GM18502 (cell line): ENCODE results near the gene OIP5.
"Not testable (repeated sequence)": the region's sequence is repeated elsewhere in the genome, so short reads cannot be mapped to it uniquely, and the experiment has no call there.

Source experiments
- ATAC-seq: cut with Tn5 transposase; IDR thresholded peaks from one replicate; pipeline ENCODE4 v1.9.1; 2021; ENCODE audit warnings: mild to moderate bottlenecking; ENCODE audit not compliant: unreplicated experiment, poor library complexity

The OIP5 gene

DNA sequence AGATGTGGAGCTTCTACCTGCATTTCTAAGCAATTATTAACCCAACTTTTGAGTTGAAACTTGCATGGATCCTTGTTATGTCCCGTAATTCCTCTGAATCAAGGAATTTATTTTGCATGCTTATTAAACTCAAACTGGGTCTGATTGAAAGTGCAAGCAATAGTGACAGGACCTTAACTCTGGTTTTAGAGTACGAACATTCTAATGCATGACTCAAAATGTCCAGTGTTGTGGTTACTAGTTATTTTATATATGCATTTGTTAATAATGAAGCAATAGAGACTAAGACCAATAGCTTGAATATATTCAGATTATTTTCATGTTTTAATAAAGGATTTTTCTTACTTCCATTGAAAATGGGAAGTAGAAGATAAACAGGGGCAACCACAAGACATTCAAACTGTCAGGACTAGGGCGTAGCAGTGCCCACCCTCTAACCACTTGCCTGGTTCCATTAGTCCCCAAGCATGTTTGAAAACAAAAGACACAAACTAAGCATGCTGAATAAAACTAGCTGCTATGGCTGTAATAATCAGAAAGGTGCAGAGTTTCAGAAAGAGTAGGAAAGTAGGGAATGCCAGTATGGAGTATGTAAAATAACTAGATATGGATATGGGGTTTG lies 28.1 kb downstream of the OIP5 start:
- no peak for ATAC-seq

DNA sequence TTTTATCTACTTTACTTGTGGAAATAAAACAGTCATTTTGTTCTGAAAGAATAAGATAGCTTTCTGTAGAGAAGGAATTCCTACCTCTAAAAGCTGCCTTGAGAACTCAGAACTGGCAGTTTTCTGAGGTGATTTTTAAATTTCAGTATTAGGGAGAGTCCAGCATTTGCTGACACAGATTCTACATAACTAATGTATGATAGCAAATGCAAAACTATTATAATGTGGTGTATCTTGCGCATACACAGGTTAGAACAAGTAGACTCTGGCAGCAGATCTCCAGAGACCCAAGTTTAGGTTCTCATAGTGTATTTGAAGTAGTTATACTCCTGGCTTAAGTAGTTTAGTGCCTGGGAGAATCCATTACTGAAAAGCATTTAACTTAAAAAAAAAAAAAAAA lies 30.8 kb downstream of the OIP5 start:
- ATAC-seq = no peak

DNA sequence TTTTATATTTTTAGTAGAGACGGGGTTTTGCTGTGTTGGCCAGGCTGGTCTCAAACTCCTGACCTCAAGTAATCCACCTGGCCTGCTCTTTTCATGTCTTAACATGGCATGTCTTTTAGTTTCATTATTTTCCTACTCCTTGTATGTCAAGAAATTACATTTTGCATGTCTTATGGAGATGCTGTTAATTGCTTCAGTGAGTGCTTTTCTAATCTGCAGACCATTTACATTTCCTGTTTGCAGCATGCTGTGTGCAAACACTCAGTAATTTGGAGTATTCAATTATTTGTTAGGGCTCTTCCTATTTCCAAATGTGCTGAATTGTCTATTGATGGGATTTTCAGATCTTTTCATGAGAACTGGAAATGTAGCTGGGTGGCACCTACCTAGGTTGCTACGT lies 31.3 kb downstream of the OIP5 start:
- ATAC-seq = not testable (repeated sequence)

DNA sequence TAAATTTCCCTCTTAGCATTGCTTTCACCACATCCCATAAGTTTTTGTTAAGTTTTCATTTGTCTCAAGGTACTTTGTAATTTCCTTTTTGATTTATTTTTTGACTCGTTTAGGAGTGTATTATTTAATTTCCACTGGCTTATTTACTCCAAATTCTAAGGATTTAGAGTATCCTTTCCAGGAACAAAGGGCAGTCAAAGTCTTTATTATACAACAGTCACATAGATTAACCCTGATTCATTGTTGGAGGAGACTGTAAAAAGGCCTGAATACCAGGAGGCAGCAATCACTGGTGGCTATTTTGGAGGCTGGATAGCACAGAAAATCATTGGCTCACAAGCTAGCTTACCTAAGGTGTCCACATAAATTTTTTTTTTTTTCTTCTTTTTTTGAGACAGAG lies 39.9 kb downstream of the OIP5 start:
- ATAC-seq = no peak

DNA sequence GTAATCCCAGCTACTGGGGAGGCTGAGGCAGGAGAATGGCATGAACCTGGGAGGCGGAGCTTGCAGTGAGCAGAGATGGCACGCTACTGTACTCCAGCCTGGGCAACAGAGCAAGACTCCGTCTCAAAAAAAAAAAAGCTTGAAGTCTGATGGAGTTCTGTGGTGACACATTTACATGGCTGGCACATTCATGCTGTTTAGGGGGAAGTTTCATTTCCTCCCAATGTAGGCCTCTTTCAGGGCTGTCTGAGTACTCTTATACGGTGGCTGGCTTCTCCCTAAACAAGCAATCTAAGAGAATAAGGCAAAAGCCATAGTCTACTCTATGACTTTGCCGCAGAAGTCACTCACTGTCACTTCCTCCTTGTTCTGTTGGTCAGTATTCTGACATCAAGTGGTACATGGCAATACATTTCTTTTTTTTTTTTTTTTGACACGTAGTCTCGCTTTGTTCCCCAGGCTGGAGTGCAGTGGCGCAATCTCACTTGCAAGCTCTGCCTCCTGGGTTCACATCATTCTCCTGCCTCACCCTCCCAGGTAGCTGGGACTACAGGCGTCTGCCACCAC lies 41.2 kb downstream of the OIP5 start:
- peak; percentile 82 for ATAC-seq

DNA sequence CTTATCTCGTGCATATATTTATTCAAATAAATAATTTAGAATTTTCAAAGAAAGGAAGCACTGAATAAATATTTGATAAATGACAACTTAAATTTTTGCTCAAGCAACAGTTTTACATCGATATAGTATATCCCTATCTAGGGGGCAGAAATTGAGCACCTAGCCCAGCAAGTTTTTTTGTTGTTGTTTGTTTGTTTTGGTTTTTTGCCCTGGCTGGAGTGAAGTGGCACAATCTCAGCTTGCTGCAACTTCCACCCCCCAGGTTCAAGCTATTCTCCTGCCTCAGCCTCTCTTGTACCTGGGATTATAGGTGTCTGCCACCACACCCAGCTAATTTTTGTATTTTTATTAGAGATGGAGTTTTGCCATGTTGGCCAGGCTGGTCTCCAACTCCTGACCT lies 42.4 kb downstream of the OIP5 start:
- no peak for ATAC-seq

DNA sequence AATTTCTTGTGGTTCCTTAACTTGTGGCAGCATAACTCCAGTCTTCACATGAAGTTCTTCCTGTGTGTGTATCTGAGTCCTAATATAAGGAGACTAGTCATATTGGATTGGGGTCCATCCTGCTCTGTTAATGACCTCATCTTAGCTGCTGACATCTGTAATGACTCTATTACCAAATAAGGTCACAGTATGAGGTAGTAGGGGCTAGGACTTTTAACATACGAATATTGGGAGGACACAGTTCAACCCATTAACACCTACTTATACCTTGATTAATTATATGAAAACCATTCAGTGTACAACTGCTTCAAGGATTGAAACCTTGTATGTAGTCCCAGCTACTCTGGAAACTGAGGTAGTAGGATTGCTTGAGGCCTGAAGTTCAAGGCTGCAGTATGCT lies 43.9 kb downstream of the OIP5 start:
- ATAC-seq = no peak

DNA sequence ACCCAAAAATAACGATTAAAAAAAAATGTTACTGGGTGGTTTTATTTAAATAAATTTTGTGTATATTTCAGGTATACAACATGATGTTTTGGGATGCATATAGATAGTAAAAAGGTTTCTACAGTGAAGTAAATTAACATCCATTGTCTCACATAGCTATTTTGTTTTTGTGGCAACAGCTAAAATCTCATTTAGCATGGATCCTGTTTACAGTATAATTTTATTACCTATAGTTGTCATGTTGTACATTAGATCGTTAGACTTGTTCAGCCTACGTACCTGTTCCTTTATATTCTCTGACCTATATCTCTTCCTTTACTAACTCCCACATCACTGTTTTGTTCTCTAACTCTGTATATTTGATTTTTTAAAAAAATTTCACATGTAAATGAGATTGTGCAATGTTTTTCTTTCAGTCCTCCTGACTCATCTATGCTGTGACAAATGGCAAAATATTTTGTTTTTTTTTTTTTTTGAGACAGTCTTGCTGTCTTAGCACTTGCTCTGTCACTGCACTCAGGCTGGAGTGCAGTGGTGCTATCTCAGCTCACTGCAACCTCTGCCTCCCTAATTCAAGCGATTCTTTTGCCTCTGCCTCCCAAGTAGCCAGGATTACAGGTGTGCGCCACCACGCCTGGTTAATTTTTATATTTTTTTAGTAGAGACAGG lies 45.6 kb downstream of the OIP5 start:
- no peak for ATAC-seq

DNA sequence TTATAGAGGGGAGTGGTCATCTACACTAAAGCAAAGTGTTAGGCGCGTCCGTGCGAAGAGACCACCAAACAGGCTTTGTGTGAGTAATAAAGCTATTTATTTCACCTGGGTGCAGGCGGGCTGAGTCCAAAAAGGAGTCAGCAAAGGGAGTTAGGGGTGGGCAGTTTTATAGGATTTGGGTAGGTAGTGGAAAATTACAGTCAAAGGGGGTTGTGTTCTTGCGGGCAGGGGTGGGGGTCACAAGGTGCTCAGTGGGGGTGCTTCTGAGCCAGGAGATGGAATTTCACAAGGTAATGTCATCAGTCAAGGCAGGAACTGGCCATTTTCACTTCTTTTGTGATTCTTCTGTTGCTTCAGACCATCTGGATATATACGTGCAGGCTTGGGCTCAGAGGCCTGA lies 47.1 kb downstream of the OIP5 start:
- ATAC-seq = no peak

DNA sequence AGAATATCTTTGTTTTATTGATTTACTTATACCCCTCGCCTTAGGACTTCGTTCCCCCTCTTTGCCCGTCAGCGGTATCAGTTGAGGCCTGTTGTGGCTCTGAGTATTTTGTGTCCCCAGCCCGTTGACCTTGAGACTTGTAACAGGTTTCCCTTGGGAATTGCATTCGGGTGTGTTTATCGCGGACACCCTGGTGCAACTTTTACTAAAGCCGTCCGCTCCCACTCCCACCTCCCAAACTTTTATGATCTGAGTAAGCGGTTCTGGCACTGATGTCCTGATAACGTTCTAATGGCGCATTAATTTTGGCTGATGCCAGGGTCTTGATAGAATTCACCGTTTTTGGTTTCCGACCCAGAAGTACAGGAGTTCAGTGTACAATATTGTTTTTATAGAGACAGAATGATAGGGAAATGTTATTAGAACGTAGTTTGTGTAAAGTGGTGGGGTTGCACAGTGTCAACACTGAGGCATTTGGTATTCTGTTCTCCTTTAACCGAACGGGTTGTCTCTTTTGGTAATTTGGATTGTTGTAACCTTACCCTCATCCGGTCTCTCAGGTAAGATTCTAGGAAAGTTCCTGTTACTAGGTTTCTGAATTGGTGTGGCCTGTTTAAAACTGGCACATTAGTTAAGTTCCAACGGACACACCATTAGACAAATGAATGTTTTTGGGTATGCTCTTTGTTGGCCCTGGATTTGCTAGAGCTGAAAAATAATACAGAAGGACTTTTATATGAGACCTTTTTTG lies 47.8 kb downstream of the OIP5 start:
- ATAC-seq = no peak

DNA sequence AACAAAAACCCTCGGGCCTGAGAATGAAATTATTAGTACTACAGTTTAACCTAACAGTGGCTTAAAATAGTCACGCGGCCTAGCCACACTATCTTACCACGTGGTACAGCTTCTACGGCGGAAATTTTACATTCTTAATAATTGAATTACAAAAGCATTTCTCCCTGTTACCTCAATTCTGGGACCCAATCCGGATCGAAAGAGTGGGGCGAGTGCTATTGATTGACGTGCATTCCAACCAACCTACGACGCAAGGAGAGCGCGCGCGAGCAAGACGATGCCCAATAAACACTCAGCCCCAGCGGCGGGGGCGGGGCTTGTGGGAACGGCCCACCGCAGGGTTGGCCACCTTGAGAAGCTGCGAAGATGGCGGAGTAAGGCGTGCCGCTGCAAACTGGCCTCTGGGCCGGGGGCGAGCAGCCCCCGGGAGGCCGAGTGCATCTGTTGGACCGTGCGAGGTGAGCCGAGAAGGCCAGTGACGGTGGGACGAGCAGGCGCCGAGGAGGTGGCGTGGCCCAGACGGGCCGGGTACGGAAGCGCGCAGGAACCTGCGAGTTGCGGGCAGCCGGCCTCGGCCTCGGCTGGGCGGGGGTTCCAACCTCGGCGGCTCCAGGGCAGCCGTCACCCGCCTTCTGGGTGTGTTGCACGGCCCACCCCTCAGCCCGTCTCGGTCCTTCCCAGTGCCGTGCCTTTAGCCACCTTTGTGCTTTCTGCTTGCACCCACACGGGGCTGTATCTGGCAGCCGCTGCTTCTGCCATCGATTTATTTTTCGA lies 48.6 kb downstream of the OIP5 start:
- peak; percentile 96 for ATAC-seq

DNA sequence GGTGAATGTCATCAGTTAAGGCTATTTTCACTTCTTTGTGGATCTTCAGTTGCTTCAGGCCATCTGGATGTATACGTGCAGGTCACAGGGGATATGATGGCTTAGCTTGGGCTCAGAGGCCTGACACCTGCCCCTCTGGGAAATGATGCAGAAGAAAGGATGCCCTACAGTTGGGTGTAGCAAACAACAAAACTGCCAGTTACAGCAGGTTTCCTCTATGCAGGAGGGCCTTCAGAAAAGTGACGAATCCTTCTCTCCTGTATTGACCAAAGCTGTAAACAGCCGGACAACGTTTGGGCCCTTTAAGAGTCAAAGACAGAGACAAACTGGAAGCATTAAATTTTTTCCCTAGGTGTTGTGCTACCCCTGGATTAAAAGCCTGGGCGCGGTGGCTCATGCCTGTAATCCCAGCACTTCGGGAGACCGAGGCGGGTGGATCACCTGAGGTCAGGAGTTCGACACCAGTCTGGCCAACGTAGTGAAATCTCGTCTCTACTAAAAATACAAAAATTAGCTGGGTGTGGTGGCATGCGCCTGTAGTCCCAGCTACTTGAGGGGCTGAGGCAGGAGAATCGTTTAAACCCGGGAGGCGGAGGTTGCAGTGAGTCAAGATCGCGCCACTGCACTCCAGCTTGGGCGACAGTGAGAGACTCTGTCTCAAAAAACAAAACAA lies 49.3 kb downstream of the OIP5 start:
- ATAC-seq = not testable (repeated sequence)

DNA sequence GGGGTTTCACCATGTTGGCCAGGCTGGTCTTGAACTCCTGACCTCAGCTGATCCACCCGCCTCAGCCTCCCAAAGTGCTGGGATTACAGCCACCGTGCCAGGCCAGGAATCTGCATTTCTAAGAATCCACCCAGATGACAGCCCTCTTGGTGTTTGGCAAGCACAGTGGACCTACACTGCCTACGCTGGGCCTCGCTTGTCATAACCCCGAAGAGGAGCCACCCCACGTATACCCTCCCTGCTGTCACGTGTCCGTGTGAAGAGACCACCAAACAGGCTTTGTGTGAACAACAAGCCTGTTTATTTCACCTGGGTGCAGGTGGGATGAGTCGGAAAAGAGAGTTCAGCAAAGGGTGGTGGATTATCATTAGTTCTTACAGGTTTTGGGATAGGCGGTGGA lies 50.0 kb downstream of the OIP5 start:
- not testable (repeated sequence) for ATAC-seq

DNA sequence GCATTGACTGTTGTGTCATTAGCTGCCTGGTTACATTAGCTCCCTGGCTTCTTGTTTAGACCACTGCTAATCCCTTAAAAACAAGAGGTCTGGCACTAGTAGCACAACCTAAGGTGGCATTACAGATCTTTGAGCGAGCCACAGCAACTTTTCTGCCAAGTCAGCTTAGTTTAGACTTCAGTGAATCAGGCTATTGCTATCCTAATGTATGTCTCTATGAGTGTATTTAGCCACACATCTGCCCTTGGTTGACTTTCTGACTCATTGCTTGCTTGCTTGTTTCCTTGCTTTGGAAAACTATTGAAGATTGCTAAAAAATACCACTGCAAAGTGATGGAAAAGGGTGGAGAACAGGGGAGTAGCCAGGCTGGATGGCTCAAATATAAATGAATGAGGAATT lies 51.2 kb downstream of the OIP5 start:
- ATAC-seq = no peak

DNA sequence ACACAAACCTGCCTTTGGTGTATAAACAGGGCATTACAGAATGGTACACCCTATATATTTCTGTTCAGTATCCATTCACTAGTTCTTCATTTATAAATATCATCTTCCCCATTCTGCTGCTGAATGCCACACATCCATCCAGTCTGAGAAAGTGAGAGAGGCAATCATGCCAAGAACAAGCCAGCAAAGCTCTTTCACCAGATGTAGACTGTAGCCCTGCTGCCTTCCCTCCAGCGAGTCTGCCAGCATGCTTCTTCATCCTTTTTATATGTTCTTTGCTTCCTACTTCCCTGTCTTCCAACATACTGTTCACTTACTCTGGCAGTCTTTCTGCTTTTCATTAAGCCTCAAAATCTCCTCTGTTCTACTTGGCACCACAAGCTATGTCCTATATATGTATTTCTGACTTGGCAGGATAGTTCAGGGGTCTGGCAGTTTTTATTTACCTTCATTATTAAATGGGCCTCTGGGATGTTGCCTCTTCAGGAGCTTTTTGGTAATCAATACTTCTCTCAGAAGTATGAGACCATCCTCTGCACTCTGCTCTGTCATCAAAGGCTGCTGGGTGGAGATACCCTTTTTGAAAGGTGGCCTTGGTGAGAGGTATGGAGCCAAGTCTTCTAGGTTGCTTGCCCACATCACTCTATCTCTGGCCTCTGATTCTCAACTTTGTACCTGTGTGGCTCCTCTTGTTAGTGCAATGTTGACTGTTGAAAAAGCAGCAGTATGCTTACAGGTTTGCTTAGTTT lies 52.7 kb downstream of the OIP5 start:
- no peak for ATAC-seq

DNA sequence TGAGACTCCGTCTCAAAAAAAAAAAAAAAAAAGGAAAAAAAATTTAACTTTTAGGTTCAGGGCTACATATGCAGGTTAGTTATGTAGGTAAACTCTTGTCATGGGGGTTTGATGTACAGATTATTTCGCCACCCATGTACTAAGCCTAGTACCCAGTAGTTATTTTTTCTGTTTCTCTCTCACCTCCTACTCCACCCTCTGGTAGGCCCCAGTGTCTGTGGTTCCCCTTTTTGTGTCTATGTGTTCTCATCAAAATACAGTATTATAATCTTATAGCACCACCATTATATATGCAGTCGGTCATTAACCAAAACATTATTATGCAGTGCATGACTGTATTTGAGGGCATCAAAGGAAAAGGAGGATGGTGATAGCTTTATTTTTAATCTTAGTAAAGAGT lies 54.1 kb downstream of the OIP5 start:
- no peak for ATAC-seq

DNA sequence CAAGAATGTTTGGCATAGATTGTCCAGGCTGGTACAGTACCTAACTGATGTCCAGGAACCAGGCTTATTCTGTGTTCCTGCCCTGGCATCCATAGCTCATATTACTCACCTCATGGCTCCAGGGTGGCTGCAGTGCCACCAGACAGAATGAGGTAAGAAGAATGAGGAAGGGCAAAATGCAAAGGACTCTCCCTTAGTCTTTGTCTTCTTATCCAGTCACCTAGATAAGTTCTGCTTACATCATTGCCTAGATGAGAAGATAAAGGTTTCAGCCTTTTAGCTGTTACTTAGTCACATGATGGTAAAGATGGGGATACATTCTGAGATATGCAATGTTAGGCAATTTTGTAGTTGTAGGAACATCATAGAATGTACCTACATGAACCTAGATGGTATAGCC lies 55.6 kb downstream of the OIP5 start:
- no peak for ATAC-seq

DNA sequence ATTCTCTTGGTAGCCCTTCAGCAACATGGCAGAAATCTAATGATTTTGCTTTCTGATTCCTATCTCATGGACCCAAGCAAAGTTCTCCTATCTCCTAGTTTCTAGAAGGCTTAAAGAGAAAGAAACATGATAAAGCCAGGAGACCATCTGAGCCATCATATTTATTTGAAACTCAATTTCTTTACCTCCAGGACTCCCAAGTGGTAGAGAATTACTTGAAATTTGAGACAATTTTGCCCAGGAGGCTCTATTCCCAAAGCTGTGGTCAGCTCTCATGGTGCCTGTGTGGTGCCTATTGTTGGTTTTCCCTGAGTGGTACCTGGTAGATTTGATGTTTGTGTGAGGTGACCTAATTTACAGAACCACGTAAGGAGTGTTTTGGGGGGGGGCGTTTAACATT lies 62.5 kb downstream of the OIP5 start:
- ATAC-seq = no peak

DNA sequence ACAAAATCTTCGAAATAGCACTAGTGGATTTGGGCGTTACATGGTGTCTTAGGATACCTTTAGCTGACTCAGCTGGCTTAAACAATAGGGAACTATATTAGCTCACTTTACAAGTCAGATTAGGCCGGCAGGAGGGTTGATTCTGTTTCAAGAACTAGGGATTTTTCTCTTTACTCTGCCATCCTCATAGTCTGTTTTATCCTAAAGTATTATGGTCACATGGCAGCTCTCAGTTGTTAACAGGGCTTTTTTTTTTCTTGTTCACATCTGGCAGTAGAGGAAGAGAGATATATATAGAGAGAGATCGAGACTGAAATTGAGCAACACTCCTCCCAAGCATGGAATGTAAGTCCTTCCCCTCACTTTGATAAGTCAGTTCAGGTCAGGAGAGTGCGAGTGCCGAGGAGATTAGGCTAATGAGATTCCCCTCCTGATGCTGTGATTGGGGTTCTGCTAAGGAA lies 68.5 kb downstream of the OIP5 start:
- no peak for ATAC-seq
